OCI-LY1 (cell line): ENCODE results near the gene CHRM2.

ENCODE experiments used
- CTCF ChIP-seq: fragments of 200-600 bp; sonication (generic), shearing (Covaris generic); IDR thresholded peaks from 2 replicates; pipeline ENCODE4 v1.5.1; 2017; ENCODE audit warnings: mild to moderate bottlenecking, antibody characterized with exemption, low read length, moderate library complexity, mixed read lengths
- EZH2 ChIP-seq: fragments of 200-600 bp; sonication (generic), shearing (Covaris generic); IDR thresholded peaks from 2 replicates; pipeline ENCODE4 v1.8.0; 2017; ENCODE audit warnings: borderline replicate concordance, mixed run types, mild to moderate bottlenecking, antibody characterized with exemption, low read length, moderate library complexity, mixed read lengths

GRCh38 chr7:137001041-137001440 lies 132.6 kb downstream of the CHRM2 start:
- TF ChIP-seq CTCF (no peak), EZH2 (no peak)
